AG09309 (cell line): Measurements from ENCODE around the gene KSR1.

Experiments
- DNase-seq: peaks from one replicate; pipeline ENCODE4 v3.0.0-alpha.2; 2010; ENCODE audit warnings: low read depth
- H3K4me3 ChIP-seq: 2 replicates; pipeline ENCODE4 v1.5.1; 2011; ENCODE audit warnings: mild to moderate bottlenecking, low read depth, low read length, moderate library complexity; ENCODE audit not compliant: control insufficient read depth
- CTCF ChIP-seq: IDR thresholded peaks from 2 replicates; pipeline ENCODE4 v1.5.1; 2011; ENCODE audit warnings: mild to moderate bottlenecking, low read depth, low read length, inconsistent platforms; ENCODE audit not compliant: insufficient read depth, control insufficient read depth; ENCODE audit errors: missing control alignments

KSR1 gene

GRCh38 chr17:27602721-27603420 is 146.6 kb downstream of the KSR1 start:
- TF ChIP-seq CTCF = peak; percentile 99
- DNase-seq = peak; percentile 11
- no peak overlapping the region for H3K4me3 ChIP-seq

- no peak for DNase-seq
- TF ChIP-seq CTCF = no peak
- no peak overlapping the region for H3K4me3 ChIP-seq
Measured at GRCh38 chr17:27603421-27603770, 147.1 kb downstream of the KSR1 start.

- no peak for TF ChIP-seq CTCF
- no peak for DNase-seq
- no peak overlapping the region for H3K4me3 ChIP-seq
Measured at GRCh38 chr17:27603880-27604794, 147.9 kb downstream of the KSR1 start.

- H3K4me3 ChIP-seq = no peak overlapping the region
- TF ChIP-seq CTCF = no peak
- DNase-seq = no peak
Measured at GRCh38 chr17:27605409-27605808, 149.2 kb downstream of the KSR1 start.

DNA sequence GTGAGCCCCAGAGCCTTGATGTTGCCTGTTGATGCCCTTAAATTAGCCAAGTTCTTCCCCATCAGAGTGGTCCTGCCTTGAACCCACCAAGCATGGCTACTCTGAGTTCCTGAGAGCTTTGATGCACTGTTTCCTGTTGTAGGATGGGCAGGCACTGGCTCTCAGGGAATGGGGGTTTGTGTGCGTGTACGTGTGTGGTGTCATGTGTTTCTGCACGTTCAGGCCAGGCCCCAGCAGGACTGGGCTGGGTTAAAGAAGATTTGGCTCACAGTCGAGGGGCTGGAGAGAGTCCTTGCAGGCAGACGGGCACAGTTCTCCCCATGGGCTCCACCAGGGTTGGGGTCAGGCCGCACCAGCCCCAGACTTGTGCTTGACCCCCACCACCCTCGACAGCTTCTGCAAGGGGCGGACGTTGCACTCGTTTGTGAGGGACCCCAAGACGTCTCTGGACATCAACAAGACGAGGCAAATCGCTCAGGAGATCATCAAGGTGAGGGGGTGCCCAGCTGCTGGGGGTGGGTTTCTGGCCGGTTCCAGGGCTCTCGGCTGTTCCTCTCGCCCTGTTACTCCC is 151.4 kb downstream of the KSR1 start:
- DNase-seq = no peak
- no peak for TF ChIP-seq CTCF
- no peak overlapping the region for H3K4me3 ChIP-seq

DNA sequence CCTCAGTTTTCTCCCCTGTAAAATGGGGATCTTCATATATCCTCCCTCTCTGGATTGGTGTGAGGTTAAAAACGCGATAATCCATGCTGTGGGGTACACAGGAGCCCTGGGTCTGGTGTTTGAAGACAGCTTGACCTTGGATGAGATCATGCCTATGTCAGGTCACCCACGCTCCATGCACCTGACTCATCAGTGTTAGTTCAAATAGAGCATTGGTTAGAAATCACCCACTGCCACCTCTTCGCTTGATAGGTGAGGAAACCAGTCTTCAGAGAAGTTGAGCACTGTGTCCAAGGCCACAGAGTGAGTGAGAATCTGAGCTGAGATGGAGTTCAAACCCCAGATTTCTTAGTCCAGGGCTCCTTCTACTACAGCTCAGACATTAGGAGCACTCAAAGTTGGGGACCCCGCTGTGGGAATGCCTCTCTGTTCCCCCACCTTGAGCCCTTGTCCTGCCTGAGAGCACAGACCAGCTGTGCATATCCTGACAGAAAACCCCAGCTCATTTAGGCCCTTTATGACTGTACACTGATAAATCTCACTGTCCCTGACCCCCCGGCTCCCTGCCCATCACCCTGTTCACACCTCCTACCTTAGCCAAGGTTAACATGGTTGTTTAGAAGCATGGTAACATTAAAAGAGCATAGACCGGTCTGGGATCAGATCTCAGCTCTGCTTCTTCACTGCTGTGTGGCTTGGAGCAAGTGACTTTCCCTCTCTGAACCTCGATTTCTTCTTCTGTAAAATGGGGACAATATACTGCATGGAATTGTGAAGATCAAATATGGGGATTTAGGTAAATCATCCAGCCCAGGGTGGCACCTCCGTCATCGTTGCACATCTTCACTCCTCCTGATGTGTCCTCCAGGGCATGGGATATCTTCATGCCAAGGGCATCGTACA is 152.3 kb downstream of the KSR1 start:
- TF ChIP-seq CTCF = no peak
- H3K4me3 ChIP-seq = no peak overlapping the region
- DNase-seq = no peak
